ENCODE data around the gene C10orf90.

C10orf90 gene

GRCh38 chr10:126474031-126474430 lies 196.5 kb downstream of the C10orf90 start:
- TF ChIP-seq, protein P1, sequence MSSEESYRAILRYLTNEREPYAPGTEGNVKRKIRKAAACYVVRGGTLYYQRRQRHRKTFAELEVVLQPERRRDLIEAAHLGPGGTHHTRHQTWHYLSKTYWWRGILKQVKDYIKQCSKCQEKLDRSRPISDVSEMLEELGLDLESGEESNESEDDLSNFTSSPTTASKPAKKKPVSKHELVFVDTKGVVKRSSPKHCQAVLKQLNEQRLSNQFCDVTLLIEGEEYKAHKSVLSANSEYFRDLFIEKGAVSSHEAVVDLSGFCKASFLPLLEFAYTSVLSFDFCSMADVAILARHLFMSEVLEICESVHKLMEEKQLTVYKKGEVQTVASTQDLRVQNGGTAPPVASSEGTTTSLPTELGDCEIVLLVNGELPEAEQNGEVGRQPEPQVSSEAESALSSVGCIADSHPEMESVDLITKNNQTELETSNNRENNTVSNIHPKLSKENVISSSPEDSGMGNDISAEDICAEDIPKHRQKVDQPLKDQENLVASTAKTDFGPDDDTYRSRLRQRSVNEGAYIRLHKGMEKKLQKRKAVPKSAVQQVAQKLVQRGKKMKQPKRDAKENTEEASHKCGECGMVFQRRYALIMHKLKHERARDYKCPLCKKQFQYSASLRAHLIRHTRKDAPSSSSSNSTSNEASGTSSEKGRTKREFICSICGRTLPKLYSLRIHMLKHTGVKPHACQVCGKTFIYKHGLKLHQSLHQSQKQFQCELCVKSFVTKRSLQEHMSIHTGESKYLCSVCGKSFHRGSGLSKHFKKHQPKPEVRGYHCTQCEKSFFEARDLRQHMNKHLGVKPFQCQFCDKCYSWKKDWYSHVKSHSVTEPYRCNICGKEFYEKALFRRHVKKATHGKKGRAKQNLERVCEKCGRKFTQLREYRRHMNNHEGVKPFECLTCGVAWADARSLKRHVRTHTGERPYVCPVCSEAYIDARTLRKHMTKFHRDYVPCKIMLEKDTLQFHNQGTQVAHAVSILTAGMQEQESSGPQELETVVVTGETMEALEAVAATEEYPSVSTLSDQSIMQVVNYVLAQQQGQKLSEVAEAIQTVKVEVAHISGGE (tag by site-specific recombination; conservative IDR thresholded peaks at IDR 0.05; ENCODE audit: low read depth), result no peak
- TF ChIP-seq SP7 (tag by site-specific recombination; IDR thresholded peaks at IDR 0.05) (no peak), ZNF221 (tag by site-specific recombination; IDR thresholded peaks at IDR 0.05; ENCODE audit: borderline replicate concordance) (no peak), ZNF26 (tag by site-specific recombination; IDR thresholded peaks at IDR 0.05) (no peak), ZNF785 (tag by site-specific recombination; IDR thresholded peaks at IDR 0.05) (no peak), ZNF660 (tag by site-specific recombination; IDR thresholded peaks at IDR 0.05) (no peak), PRDM1 (tag by site-specific recombination; IDR thresholded peaks at IDR 0.05) (no peak), ZNF324 (tag by site-specific recombination; IDR thresholded peaks at IDR 0.05) (no peak), ZNF266 (tag by site-specific recombination; IDR thresholded peaks at IDR 0.05; ENCODE audit: low read depth) (no peak), MZF1 (tag by site-specific recombination; IDR thresholded peaks at IDR 0.05; ENCODE audit: borderline replicate concordance) (no peak), KLF9 (tag by site-specific recombination; IDR thresholded peaks at IDR 0.05; ENCODE audit: low read depth) (no peak), ZNF362 (tag by site-specific recombination; IDR thresholded peaks at IDR 0.05) (no peak), ZNF140 (tag by site-specific recombination; IDR thresholded peaks at IDR 0.05) (no peak), GLI4 (tag by site-specific recombination; IDR thresholded peaks at IDR 0.05) (no peak), ZNF174 (tag by site-specific recombination; IDR thresholded peaks at IDR 0.05) (no peak)
- TF ChIP-seq, protein P2, sequence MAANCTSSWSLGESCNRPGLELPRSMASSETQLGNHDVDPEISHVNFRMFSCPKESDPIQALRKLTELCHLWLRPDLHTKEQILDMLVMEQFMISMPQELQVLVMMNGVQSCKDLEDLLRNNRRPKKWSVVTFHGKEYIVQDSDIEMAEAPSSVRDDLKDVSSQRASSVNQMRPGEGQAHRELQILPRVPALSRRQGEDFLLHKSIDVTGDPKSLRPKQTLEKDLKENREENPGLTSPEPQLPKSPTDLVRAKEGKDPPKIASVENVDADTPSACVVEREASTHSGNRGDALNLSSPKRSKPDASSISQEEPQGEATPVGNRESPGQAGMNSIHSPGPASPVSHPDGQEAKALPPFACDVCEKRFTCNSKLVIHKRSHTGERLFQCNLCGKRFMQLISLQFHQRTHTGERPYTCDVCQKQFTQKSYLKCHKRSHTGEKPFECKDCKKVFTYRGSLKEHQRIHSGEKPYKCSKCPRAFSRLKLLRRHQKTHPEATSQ (tag by site-specific recombination; IDR thresholded peaks at IDR 0.05), result no peak
- Histone ChIP-seq H3K36me3 (ENCODE audit: control insufficient read depth in 2 of 2, insufficient read depth in 1 of 2, low read length in 2 of 2) (no peaks in the 10 kb centered on the region), H3K27ac (ENCODE audit: extremely low read depth, low read depth, low read length) (no peak overlapping the region), H3K4me3 (ENCODE audit: low read depth, low read length) (no peak overlapping the region), H3K9me3 (ENCODE audit: control insufficient read depth, insufficient read depth, low read depth, low read length) (no peaks in the 10 kb centered on the region), H3K4me1 (ENCODE audit: control insufficient read depth, insufficient read depth, low read length) (no peaks in the 10 kb centered on the region)
- POLR2A ChIA-PET, result no interaction called here
- CTCF ChIA-PET, result no interaction called here

- Histone ChIP-seq H3K4me3 (ENCODE audit: low read depth, low read length) (no peak overlapping the region), H3K4me1 (ENCODE audit: control insufficient read depth, insufficient read depth, low read length) (no peaks in the 10 kb centered on the region), H3K9me3 (ENCODE audit: control insufficient read depth, insufficient read depth, low read depth, low read length) (no peaks in the 10 kb centered on the region), H3K27ac (ENCODE audit: extremely low read depth, low read depth, low read length) (no peak overlapping the region), H3K36me3 (ENCODE audit: control insufficient read depth in 2 of 2, insufficient read depth in 1 of 2, low read length in 2 of 2) (no peaks in the 10 kb centered on the region)
- CTCF ChIA-PET, result no interaction called here
- POLR2A ChIA-PET, result no interaction called here
- no peak for TF ChIP-seq ZFHX2 (tag by site-specific recombination; conservative IDR thresholded peaks at IDR 0.05)
- no peak for TF ChIP-seq YY2 (tag by site-specific recombination; IDR thresholded peaks at IDR 0.05)
- TF ChIP-seq, protein P1 (tag by site-specific recombination; conservative IDR thresholded peaks at IDR 0.05; ENCODE audit: low read depth), result no peak
- no peak for TF ChIP-seq SP2 (tag by site-specific recombination; IDR thresholded peaks at IDR 0.05)
- TF ChIP-seq ZNF747 (tag by site-specific recombination; IDR thresholded peaks at IDR 0.05), result no peak
- no peak for TF ChIP-seq ZBTB49 (tag by site-specific recombination; IDR thresholded peaks at IDR 0.05; ENCODE audit: low read depth)
- TF ChIP-seq ZBTB8A (tag by site-specific recombination; IDR thresholded peaks at IDR 0.05), result no peak
- no peak for TF ChIP-seq ZNF169 (tag by site-specific recombination; IDR thresholded peaks at IDR 0.05)
Measured at GRCh38 chr10:126470991-126471390, 199.5 kb downstream of the C10orf90 start.

Measured in HEK293 (cell line).